HG02852 (cell line): ENCODE measurements around the gene KCTD2.
"Not testable (repeated sequence)": the region's sequence is repeated elsewhere in the genome, so short reads cannot be mapped to it uniquely, and the experiment has no call there.

Experiments
- ATAC-seq: cut with Tn5 transposase; IDR thresholded peaks from one replicate; pipeline ENCODE4 v1.9.1; 2021; ENCODE audit warnings: mild to moderate bottlenecking, moderate library complexity; ENCODE audit not compliant: unreplicated experiment

KCTD2 gene

DNA sequence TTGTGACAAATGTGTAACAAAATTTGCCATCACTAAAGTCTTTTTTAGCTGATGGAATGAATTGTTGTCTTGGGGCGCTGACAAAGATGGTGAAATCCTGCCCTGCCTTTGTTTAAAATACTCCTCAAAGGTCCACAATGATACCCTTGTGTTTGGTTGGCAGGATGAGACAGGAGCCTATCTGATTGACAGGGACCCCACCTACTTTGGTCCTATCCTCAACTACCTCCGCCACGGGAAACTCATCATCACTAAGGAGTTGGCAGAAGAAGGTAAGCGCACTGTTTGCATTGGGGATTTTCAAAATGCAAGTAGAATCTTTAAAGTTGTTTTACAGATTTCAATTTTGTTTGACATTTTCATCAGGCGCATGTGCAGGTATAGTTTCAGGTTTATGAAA lies 2.0 kb downstream of the KCTD2 start:
- no peak for ATAC-seq

DNA sequence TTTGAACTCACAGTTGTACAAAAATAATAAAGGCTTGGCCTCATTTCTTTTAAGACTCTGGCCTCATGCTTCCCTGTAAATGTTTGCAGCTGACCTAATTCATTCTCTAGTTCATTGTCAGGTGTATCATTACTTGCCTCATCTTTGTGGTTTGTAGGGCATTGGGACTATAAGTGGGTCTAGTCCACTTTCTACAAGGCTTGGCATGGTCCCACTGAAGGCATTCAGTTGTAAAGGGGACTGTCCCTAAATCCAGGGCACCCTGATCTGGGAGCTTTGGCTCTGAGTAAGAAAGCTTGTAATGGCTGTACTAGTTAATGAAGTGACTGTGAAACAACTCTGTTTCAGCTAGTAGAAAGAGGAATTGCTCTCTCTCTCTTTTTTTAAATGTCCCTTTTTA lies 2.7 kb downstream of the KCTD2 start:
- ATAC-seq: no peak

DNA sequence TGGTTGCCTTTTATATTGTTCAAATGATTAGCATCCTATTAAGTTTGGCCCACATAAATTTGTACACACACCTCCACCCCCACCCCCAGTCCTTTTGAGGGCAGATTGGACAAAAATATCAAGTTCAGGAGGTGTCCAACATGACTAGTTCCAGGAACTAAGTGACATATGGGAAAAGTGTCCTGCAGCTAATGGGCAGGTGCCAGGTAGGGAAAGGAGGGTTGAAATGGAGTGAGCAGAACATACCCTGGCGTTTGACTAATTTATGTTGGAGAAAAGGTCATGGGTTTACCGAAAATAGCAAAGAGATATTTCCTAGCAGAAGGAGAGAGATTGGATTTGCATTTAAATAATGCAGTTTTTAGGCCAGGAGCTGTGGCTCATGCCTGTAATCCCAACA lies 4.9 kb downstream of the KCTD2 start:
- no peak for ATAC-seq

DNA sequence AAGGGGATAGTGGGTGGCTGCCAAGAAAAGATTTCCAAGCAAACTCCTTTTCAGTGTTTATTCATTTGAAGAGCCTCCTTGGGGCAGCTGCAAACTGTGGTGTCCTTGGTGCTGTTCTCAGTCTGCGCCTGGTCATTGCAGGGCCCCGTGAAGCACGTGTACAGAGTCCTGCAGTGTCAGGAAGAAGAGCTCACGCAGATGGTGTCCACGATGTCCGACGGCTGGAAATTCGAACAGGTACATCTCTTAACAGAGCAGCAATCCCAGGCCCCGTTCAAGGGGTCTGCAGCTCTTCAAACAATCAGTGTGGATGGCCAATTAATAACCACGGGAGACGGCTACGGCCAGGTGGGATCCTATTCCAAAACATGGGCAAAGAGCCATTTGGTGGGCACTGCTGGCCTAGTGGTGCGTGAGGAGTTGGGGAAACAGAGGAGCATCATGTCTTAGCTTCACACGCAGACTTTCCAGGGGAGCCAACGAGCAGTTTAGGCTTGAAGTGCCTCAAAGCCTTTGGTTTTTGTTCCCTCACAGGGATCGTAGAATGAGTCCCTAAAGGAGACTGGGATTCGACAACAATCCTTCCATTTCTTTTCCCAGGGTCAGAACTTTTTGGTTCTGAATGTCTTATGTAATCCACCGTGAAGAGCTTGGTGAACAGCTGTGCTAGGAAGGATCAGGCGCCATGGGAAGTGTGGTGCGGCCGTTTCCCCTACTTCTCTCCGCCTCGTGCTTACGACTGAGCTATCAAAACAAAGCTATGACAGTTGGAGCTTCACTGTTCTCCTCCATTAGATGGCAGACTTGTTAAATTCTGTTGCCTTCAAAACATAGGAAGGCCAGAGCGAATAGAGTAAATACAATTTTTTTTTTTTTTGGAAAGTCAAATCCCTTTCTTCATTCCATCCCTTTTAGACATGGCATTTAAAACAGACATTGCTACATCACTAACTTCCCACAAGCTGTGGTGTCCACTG lies 12.6 kb downstream of the KCTD2 start:
- ATAC-seq: no peak

DNA sequence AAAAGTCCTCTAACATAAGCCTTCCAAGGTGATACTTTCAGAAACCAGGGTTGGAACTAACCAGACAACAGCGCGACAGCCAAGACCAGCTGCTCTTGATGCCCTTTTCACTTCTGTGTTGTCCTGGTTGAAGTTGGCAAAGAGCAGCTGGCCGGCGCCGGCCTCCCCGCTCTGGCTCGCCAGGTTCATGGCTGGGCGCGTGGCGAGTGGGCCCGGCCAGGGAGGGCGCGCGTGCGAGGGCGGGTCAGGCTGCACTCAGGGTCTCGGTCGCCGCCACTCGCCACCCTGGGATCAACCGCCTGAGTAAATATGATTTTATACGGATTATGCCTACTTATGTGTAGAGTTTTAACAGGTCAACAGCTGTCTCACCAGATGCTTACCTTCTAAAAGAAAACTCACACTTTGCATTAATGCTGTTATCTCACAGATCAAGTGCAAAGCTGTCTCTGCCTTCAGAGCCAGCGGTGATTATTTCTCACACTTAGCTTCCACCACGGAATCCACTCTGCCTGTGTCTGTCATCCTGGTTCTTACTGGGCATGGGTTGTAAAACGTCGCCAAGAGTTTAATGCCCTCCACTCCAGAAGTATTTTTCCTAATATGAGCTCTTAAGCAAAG lies 13.5 kb downstream of the KCTD2 start:
- ATAC-seq: no peak

DNA sequence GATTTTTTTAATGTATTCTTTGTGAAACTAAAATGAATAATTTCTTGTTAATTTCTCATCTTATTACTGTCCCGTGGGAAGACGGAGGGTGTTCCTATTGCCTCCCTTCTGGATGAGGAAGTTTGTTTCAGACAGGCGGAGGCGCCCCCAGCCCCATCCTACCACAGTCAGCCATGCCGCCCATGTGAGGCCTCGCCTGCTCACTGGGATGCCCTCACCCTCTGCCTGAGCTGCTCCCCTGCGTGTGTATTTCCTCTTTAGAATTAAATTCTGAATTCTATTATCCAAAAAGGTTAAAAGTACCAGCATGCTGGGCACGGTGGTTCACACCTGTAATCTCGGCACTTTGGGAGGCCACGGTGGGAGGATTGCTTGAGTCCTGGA lies 14.0 kb downstream of the KCTD2 start:
- no peak for ATAC-seq

DNA sequence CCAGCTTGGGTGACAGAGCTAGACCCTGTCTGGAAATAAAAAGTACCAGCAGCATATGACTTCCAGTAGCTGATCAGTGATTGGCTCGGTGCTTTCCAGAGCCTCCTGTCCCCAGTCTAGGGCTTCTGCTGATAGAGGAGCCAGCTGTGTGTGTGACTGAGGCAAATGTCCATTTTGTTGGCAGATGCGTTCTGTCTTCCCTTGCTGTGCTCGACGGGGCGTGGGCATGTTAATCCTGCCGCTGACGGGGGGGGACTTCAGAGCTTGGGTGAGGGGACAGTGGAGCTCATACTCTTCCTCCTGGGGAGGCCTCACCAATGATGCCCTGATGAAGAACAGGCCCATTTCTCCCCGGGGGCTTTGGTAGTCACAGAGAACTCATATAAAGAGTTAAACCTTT lies 14.6 kb downstream of the KCTD2 start:
- ATAC-seq: no peak

DNA sequence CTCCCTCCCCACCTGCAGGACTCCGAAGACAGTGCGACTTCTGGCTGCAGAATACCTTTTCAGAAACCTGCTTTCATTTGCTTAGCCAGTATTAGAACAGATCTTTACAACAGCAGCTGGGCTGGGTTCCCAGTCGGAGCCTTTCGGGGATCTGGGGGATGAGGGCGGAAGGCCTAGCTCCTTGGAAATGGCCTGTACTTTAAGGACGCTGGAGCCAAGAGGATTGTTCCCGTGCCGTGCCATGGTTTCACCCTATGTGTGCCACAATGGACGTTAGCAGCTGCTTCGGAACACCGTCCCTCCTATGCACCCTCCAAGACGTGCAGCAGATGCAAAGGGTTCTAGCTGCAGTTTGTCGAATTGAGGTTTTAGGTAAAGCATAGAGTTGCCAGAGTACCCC lies 16.2 kb downstream of the KCTD2 start:
- ATAC-seq: no peak

DNA sequence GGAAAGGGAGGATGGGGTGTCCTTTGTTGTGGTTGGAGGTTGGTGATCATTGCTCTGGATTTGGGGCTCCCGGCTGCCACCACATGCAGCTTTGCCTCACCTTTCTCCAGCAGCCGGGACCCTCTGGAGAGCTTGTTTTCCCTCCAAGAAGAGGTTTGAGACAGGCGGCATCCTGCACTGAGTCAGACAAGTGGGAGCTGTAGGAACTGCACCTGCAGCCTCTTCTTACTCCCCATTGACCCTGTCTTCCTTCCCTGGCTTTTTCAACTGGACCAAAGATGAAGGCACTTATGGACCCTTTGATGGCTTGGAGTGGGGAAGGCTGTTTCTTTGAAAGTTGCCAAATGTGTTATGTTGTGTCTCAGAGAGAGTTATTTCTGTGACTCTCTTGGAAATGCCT lies 16.6 kb downstream of the KCTD2 start:
- no peak for ATAC-seq

DNA sequence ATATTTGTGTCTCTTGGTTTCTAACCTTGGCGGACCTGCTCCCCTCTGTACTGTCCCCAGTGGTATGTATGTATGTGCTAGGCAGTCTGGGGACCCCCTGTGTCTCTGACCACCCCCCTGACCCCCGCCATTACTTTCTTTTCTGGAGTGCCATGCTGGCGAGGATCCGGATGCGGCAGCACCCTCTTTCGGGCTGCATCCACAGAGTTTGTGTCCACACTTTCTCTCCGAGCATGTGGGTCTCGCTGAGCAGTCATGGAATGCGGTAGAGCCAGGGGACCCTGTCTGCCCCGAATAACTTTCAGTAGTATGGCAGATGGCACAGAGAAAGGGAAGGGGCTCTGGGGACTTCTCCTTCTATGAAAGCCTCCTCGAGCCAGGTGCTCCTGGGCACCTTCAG lies 17.0 kb downstream of the KCTD2 start:
- no peak for ATAC-seq

DNA sequence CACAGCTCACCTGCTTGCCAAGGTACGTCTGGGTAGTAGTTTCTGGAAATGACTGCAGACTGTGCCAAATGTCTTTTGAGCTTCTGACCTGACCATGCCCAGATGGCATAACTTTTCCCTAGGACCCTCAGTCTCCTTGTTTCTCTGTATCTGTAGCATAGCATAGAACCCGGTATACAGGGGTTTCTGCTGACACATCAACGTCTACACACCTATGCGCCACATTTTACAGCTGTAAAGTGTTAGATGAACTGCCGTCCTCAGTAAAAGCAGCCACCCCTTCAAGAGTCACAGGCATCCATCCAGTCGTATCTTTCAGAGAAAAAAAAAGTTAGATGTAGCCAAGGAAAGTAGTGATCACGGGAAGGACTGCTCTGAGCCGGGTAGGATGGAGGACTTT lies 17.4 kb downstream of the KCTD2 start:
- no peak for ATAC-seq

DNA sequence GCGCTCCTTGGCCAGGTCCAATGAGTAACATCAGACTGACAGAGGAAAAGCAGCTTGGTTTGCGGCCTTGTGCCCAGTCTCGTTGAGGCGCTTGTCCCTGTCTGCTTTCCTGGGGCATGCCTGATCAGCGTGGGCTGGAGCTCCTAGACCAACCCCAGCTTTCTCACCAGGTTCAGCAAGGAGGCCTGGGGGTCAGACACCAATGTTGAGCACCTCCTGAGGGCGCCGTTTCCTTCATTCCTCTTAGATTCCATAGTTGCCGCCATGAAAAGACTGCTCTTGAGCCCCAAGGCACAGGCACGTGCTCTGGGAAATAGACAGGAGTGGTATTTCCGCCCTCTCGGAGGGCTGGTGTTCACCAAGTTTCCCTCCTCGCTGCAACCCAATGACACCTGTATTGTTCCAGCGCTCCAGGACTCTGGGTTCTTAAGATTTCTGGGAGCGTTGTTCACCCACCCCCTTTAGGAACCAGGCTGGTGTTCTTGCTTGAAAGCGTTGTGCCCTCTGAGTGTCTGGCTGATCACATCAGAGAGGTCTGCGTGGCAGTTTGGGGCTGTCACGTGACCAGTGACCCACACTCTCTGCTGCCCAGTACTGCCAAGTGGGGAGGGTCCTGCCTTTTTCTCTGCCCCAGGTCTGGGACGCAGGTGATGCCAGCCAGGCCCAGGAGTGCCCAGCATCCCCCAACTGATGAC lies 18.0 kb downstream of the KCTD2 start:
- ATAC-seq: no peak

DNA sequence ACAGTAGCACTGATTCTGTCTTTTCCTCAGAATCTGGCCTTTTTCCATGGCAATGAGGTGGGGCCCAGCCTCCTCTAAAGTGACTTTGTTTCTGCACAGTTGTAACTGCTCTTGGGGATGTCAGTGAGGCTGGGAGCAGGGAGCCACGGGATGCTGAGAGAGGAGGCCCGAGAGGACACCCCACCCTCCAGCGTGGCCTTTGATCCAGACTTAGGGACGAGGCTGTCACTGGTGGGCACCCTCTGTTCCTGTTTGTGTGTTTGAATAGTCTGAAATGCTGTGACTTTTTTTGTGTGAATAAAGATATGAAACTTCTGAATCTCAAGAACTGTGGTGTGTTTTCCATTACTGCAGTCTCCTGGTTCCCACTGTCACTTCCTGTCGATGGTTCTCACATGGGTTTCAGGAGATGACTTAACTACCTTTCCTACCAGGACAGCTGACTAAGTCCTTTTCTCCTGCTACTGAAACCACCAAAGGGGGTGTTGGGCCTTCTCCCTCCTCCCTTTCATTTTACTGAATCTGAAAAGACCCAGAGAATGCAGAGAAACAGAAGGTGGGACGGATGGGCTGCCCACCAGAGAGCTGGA lies 18.6 kb downstream of the KCTD2 start:
- no peak for ATAC-seq

DNA sequence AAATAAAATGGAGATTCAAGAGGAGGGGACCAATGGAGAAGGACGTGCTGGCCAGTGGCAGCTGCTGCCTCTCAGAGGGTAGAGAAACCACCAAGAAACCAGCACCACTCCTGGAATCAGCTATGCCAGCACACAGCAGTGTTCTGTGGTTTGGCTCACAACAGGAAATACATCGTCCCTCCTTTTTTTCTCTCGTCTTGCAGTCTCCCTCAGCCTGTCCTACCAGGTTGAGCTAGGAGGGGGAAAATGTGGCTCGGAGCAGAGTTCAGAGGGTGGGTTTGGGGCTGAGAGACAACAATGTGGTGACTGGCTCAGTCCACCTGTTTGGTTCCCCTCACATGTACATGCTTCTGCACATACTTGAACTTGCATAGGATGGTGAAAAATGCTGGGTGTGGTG lies 20.8 kb downstream of the KCTD2 start:
- ATAC-seq: no peak

DNA sequence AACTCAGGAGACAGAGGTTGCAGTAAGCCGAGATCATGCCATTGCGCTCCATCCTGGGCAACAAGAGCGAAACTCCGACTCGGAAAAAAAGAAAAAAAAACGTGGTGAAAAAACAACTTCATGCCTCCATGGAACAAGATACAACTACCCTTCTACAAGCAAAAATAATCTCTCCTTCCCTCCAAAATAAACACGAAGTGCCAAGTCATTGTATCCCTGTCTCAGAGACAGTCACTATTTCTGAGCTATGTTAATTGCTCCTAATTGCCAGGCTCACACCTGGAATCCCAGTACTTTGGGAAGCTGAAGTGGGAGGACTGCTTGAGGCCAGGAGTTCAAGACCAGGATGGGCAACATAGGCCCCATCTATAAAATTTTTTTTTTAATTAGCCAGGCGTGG lies 21.7 kb downstream of the KCTD2 start:
- no peak for ATAC-seq

DNA sequence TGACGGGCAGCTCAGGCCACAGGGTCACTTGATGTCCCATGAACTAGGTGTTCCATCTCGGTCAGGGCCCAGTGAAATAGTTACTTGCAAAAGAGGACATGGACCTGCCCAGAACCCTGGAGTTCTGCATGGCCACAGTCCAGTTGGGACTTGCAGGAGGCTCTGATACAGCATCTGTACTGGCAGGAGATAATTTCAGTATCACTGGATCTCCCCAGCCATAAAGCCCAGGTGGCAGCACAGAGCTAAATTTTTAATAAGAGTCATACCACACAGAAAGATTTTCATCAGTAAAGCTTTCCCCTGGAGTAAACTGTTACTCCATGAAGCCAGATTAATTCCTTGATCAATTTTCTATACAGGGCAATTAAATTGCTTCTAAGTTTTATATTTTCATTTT lies 22.8 kb downstream of the KCTD2 start:
- no peak for ATAC-seq

DNA sequence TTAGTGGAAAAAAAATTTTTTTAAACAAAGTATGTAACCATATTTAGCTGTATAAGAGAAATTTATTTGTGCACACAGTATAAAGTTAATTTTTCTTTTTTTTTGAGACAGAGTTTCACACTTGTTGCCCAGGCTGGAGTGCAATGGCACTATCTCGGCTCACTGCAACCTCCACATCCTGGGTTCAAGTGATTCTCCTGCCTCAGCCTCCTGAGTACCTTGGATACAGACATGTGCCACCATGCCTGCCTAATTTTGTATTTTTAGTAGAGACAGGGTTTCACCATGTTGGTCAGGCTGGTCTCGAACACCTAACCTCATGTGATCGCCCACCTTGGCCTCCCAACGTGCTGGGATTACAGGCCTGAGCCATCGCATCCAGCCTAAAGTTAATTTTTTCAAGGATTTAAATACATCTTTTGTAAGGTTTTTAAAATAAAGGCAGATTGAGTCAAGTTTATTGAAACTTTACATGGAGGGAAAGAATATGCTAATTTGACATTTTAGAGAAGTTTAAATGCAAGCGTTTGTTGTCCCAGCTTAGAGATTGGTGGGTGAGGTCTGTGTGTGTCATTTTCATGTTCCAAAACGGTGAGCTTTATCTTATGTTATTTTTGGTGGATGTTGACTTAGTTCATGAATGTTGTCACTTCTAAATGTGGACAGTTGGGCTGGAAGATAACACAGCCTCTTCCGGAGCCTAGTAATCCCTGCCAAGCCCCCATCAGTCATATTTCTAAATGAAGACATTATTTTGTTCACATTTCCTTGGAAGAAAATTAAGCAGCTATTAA lies 24.6 kb downstream of the KCTD2 start:
- ATAC-seq: not testable (repeated sequence)

DNA sequence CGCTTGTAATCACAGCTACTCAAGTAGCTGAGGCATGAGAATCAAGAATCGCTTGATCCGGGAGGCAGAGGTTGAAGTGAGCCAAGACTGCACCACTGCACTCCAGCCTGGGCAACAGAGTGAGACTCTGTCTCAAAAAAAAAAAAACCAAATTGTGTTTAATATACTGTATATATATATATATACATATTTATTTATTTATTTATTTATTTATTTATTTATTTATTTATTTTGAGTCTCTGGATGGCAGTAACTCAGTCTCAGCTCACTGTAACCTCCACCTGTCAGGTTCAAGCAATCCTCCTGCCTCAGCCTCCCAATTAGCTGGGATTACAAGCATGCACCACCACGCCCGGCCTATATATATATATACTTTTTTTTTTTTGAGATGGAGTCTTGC lies 25.9 kb downstream of the KCTD2 start:
- not testable (repeated sequence) for ATAC-seq

DNA sequence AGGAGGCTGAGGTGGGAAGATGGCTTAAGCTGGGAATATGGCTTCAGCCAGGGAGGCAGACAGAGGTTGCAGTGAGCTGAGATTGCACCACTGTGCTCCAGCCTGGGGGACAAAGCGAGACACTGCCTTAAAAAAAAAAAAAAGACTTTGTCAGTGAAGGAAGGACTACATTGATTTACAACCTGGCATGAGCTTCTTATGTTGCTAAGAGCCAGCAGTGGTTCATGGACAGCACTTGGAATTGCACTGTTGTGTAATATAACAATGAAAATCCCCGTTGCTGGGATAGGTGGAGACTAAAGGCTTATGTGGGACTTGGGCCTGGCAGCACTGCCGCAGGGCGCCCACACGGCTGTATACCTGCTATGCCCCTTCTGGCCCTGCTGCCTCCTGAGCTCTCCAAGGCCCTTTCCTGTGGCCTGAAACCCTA lies 26.6 kb downstream of the KCTD2 start:
- no peak for ATAC-seq

DNA sequence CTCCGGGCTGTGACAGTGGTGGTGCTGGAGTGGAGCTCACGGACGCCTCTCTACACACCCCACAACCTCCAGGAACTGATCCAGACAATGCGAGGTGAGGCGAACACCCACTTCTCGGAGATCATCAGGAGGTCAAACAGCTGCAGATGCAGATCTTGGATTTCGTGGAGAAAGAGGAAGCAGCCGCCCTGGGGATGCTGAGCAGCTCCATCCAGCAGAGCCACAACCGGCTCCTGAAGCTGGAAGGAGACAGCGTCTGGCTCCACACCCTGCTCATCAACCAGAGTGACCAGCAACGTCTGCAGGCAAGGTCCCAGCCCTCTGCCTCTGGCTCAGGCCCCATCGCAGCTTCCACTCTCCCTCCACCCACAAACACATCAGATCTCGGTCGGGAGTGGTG lies 27.5 kb downstream of the KCTD2 start:
- ATAC-seq: no peak
